K562 (cell line): ENCODE results near the gene PGS1. TPM values are rescaled to one million over a fixed set of nuclear protein-coding genes. Genes with fewer than 3 reads are reported as not detected.

Experiments
- ATAC-seq: fragments of 200-7000 bp; cut with Tn5 transposase; 3 replicates; pipeline ENCODE4 v1.9.1; 2020; ENCODE audit warnings: moderate library complexity
- BruUV-seq: library from RNA; stranded (reverse); fragments of 400-500 nt; replicated peaks from 2 replicates; lab custom pipeline; 2021; lab: Mats Ljungman, UMichigan
- CTCF ChIA-PET: fragments of 300-600 bp; formaldehyde crosslinking; extraction: SDS; loops from one replicate; lab custom pipeline; 2021; ENCODE audit warnings: low intra/inter-chr PET ratio; lab: Yijun Ruan, JAX
- POLR2A ChIA-PET: fragments of 300-600, 350-650 bp; sonication (Branson Sonifier 250); formaldehyde crosslinking; extraction: SDS; loops from one replicate; lab custom pipeline; 2021; ENCODE audit warnings: antibody characterized with exemption, inconsistent platforms; lab: Yijun Ruan, JAX
- DNase-seq, 4 experiments: peaks; one replicate each; pipeline versions ENCODE4 v3.0.0 to v3.0.0-alpha.2; 2011 to 2018; ENCODE audit warnings: low spot score in 3 of 4, mixed read lengths in 3 of 4; ENCODE audit errors: extremely low read depth in 1 of 4
- FAIRE-seq: peaks from 2 replicates; lab custom pipeline; 2011; peaks lifted over from hg19 to GRCh38; lab: Jason Lieb, UNC
- H2AFZ ChIP-seq: 2 replicates; pipeline ENCODE4 v1.6.0; 2011; ENCODE audit warnings: low read depth, low read length, control low read depth, inconsistent platforms
- H3K27ac ChIP-seq: fragments of 200-600 bp; 3 replicates; pipeline ENCODE4 v1.8.0; 2011; ENCODE audit warnings: low read depth, mild to moderate bottlenecking, control low read depth, inconsistent platforms, low read length, moderate library complexity, mixed read lengths; ENCODE audit errors: extremely low read depth
- H3K27me3 ChIP-seq, 2 experiments: fragments of 300-600 bp in 1 of 2; 2 replicates in 1 of 2; 3 replicates in 1 of 2; pipeline versions ENCODE4 v1.6.0 to v1.8.0; 2011; ENCODE audit warnings: inconsistent platforms in 2 of 2, low read length in 2 of 2, mild to moderate bottlenecking in 1 of 2, mixed read lengths in 1 of 2, moderate library complexity in 1 of 2; ENCODE audit not compliant: control insufficient read depth in 2 of 2, insufficient read depth in 2 of 2
- H3K36me3 ChIP-seq: fragments of 300-600 bp; 3 replicates; pipeline ENCODE4 v1.8.0; 2011; ENCODE audit warnings: mild to moderate bottlenecking, low read length, inconsistent platforms; ENCODE audit not compliant: control insufficient read depth, insufficient read depth
- H3K4me1 ChIP-seq, 2 experiments: fragments of 200-600 bp in 1 of 2; replicated peaks in 1 of 2; 2 replicates in 1 of 2; 3 replicates in 1 of 2; pipeline versions ENCODE4 v1.5.1 to v1.8.0; 2011; ENCODE audit warnings: inconsistent platforms in 2 of 2, low read length in 2 of 2, mild to moderate bottlenecking in 1 of 2, mixed read lengths in 1 of 2, moderate library complexity in 1 of 2; ENCODE audit not compliant: control insufficient read depth in 2 of 2, insufficient read depth in 2 of 2
- H3K4me2 ChIP-seq: 2 replicates; pipeline ENCODE4 v1.6.1; 2011; ENCODE audit warnings: low read length, control low read depth, inconsistent platforms, mixed read lengths; ENCODE audit not compliant: insufficient read depth
- H3K4me3 ChIP-seq: fragments of 200-600 bp; sonication (generic), shearing (Covaris generic); 2 replicates; pipeline ENCODE4 v1.5.1; 2016; ENCODE audit warnings: control low read depth, inconsistent platforms
- H3K79me2 ChIP-seq: fragments of 200-600 bp; 3 replicates; pipeline ENCODE4 v1.8.0; 2011; ENCODE audit warnings: low read length, inconsistent platforms; ENCODE audit not compliant: control insufficient read depth, insufficient read depth
- H3K9ac ChIP-seq, 2 experiments: 2 replicates each; pipeline versions ENCODE4 v1.6.0 to v1.6.1; 2011; ENCODE audit warnings: low read depth in 2 of 2, low read length in 2 of 2, control low read depth in 1 of 2, inconsistent platforms in 1 of 2, mild to moderate bottlenecking in 1 of 2, mixed read lengths in 1 of 2; ENCODE audit not compliant: insufficient read depth in 1 of 2
- H3K9me1 ChIP-seq: one replicate; pipeline ENCODE4 v1.6.0; 2011; ENCODE audit warnings: inconsistent platforms, mild to moderate bottlenecking, low read length, moderate library complexity; ENCODE audit not compliant: control insufficient read depth, insufficient read depth
- H3K9me3 ChIP-seq: replicated peaks from 2 replicates; pipeline ENCODE4 v1.5.1; 2011; ENCODE audit warnings: low read depth, low read length, inconsistent platforms; ENCODE audit not compliant: control insufficient read depth, insufficient read depth
- H4K20me1 ChIP-seq: replicated peaks from 2 replicates; pipeline ENCODE4 v1.6.1; 2011; ENCODE audit warnings: low read length, inconsistent platforms, mixed read lengths; ENCODE audit not compliant: control insufficient read depth, insufficient read depth
- ELK3 ChIP-seq: fragments of 450-650 bp; formaldehyde crosslinking; IDR thresholded peaks from 2 replicates; pipeline ENCODE4 v1.4.0; 2020; ENCODE audit warnings: mild to moderate bottlenecking
- FOXK2 ChIP-seq, 2 experiments: fragments of 450-650 bp; IDR thresholded peaks in 1 of 2; conservative IDR thresholded peaks in 1 of 2; 2 replicates each; pipeline ENCODE4 v1.6.1; 2016; ENCODE audit warnings: low read depth in 2 of 2, mild to moderate bottlenecking in 1 of 2
- HNRNPL ChIP-seq: fragments of 200-400 bp; formaldehyde crosslinking; IDR thresholded peaks from 2 replicates; pipeline ENCODE4 v1.6.1; 2017; ENCODE audit warnings: low read depth, mild to moderate bottlenecking, low read length
- MIER1 ChIP-seq: fragments of 450-650 bp; IDR thresholded peaks from 2 replicates; pipeline ENCODE4 v1.6.1; 2016; ENCODE audit warnings: antibody characterized with exemption, mild to moderate bottlenecking, low read depth
- NFYB ChIP-seq: IDR thresholded peaks from 2 replicates; pipeline ENCODE4 v1.6.1; 2011; ENCODE audit warnings: mild to moderate bottlenecking, moderate library complexity; ENCODE audit not compliant: insufficient read length; ENCODE audit errors: extremely low read depth
- NRF1 ChIP-seq, 2 experiments: fragments of 450-650 bp; IDR thresholded peaks in 1 of 2; conservative IDR thresholded peaks in 1 of 2; 2 replicates each; pipeline ENCODE4 v1.6.1; 2014; ENCODE audit warnings: mild to moderate bottlenecking in 2 of 2
- POLR2A ChIP-seq: fragments of 450-650 bp; conservative IDR thresholded peaks from 2 replicates; pipeline ENCODE4 v1.6.1; 2016
- STAT5B ChIP-seq: fragments of 250-450 bp; sonication (Bioruptor Pico); IDR thresholded peaks from 2 replicates; pipeline ENCODE4 v1.8.0; 2021; ENCODE audit warnings: mild to moderate bottlenecking, inconsistent platforms
- TEAD1 ChIP-seq, 2 experiments: fragments of 450-650 bp in 1 of 2; sonication (generic) in 1 of 2; formaldehyde crosslinking; IDR thresholded peaks; 2 replicates each; pipeline versions ENCODE4 v1.4.0 to v1.8.0; 2020 to 2022; ENCODE audit warnings: mild to moderate bottlenecking in 2 of 2, missing genetic modification reagents in 1 of 2
- WGBS: fragments of 100-300 bp; shearing (Covaris generic); methylation state at CpG from one replicate; pipeline ENCODE4 v1.1.6; 2016; ENCODE audit warnings: low coverage, mixed read lengths; ENCODE audit not compliant: insufficient coverage; ENCODE audit errors: missing lambda C conversion rate; 5-methylcytosine and 5-hydroxymethylcytosine counted together
- in situ Hi-C: fragments of 300-500 bp; cut with MboI; formaldehyde crosslinking; loops from 4 replicates; pipeline ENCODE4 v1.15.0; 2018; ENCODE audit warnings: inconsistent platforms, mixed read lengths
- intact Hi-C: fragments of 100-400 bp; cut with micrococcal nuclease; formaldehyde crosslinking; loops from 2 replicates; pipeline ENCODE4 v1.14.2; 2022
- polyA plus RNA-seq, 8 experiments: library from polyadenylated mRNA; depleted of rRNA in 4 of 8; stranded (reverse) in 5 of 8; unstranded in 3 of 8; fragments of >200 nt; fragmentation: Nextera tagmentation in 2 of 8; fragmentation: Illumina TruSeq in 1 of 8; extraction: Ambion mirVana in 2 of 8; extraction: Trizol in 1 of 8; gene quantifications; 2 replicates each; pipeline versions ENCODE4 v1.2.1 to v1.2.3, GENCODE V29; 2011 to 2014; ENCODE audit warnings: inconsistent platforms in 1 of 8, missing spikeins in 1 of 8
- total RNA-seq, 7 experiments: library from RNA; depleted of rRNA in 6 of 7; stranded (reverse); fragments of >200 nt in 6 of 7; fragmentation: Illumina TruSeq in 2 of 7; extraction: Trizol in 2 of 7; gene quantifications; 2 replicates each; pipeline versions ENCODE4 v1.2.1 to v1.2.3, GENCODE V29; 2011 to 2021; ENCODE audit warnings: low replicate concordance in 1 of 7

PGS1 gene
- total and polyA plus RNA-seq, 9 of the 15 experiments (the other 6 are each of a cell fraction or from before 2014, with no cell fraction given), result 1.3 to 39.4 (median 22.3) TPM

- peaks cover 4% of the 10 kb centered on the region for H3K9me1 ChIP-seq
- ChIA-PET POLR2A (interaction anchor here (0.8 to 1.2 kb wide), 6 partner anchors 21 to 230 kb away, joined by 3 to 6 read pairs (median 3); partner anchors contain the start of genes AFMID and TK1), CTCF (no interaction called here)
- H3K4me1 ChIP-seq, result peaks cover 29 to 47% of the 10 kb centered on the region in 2 experiments
- peaks cover 80% of the 10 kb centered on the region; the same call in 2 of the 3 replicates for H3K36me3 ChIP-seq
- in situ Hi-C loops, result no loop called here
- intact Hi-C loops, result no loop called here
- ATAC-seq, result no peak
- H3K9ac ChIP-seq, result peak overlapping the region in 1 of 2 experiments; percentile 45; a peak in 1 of 4 replicates
- TF ChIP-seq HNRNPL, result no peak
- TF ChIP-seq NRF1 (conservative IDR thresholded peaks at IDR 0.05 in 1 of 2, IDR thresholded peaks at IDR 0.05 in 1 of 2), result no peak
- TF ChIP-seq NFYB, result no peak
- no peak for TF ChIP-seq MIER1
- no peak for TF ChIP-seq TEAD1 (CRISPR knock-in tag; IDR thresholded peaks at IDR 0.05)
- TF ChIP-seq POLR2A, result no peak
- TF ChIP-seq ELK3 (CRISPR knock-in tag), result no peak
- no peak for TF ChIP-seq STAT5B
- no peak for TF ChIP-seq FOXK2 (conservative IDR thresholded peaks at IDR 0.05 in 1 of 2, IDR thresholded peaks at IDR 0.05 in 1 of 2; ENCODE audit: low read depth in 2 of 2)
- no peak for DNase-seq
- no peak overlapping the region for H3K4me3 ChIP-seq
- BruUV-seq, result no TSS peak
- no peak overlapping the region for H2AFZ ChIP-seq
- H3K79me2 ChIP-seq, result peaks cover 13% of the 10 kb centered on the region; the same call in 2 of the 3 replicates
- no peak overlapping the region for H3K4me2 ChIP-seq
- FAIRE-seq, result no peak
- no peak overlapping the region for H3K27ac ChIP-seq
- no peaks in the 10 kb centered on the region for H3K9me3 ChIP-seq
- H3K27me3 ChIP-seq, result no peaks in the 10 kb centered on the region
- WGBS, result 86% methylated on average over 15 of the region's 15 CpGs
- H4K20me1 ChIP-seq, result peaks cover 14% of the 10 kb centered on the region
Observed at GRCh38 chr17:78416791-78417530, 38.5 kb downstream of the PGS1 start.
